ENCODE measurements around the gene ELMO2.

DNA sequence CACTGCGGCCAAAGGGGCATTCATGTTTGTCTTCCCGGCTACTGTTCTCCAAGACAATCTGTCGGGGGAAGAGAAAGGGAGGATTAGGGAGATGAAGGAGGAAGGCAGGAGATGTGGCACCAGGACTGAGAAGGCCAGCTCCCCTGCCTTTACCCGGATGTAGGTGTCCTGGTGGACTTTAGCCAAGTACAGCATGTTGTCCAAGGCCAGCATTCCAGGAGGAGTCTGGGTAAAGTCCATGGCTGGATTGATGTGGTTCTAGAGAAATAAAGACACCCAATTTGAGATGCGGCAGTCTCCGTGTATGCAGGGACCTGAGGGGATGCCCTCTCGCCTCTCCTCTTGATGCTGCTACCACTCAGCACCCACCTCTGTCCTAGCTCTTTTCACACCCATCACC, 32.0 kb downstream of the ELMO2 start:
- TF ChIP-seq, protein P1, sequence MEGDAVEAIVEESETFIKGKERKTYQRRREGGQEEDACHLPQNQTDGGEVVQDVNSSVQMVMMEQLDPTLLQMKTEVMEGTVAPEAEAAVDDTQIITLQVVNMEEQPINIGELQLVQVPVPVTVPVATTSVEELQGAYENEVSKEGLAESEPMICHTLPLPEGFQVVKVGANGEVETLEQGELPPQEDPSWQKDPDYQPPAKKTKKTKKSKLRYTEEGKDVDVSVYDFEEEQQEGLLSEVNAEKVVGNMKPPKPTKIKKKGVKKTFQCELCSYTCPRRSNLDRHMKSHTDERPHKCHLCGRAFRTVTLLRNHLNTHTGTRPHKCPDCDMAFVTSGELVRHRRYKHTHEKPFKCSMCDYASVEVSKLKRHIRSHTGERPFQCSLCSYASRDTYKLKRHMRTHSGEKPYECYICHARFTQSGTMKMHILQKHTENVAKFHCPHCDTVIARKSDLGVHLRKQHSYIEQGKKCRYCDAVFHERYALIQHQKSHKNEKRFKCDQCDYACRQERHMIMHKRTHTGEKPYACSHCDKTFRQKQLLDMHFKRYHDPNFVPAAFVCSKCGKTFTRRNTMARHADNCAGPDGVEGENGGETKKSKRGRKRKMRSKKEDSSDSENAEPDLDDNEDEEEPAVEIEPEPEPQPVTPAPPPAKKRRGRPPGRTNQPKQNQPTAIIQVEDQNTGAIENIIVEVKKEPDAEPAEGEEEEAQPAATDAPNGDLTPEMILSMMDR (IDR thresholded peaks at IDR 0.05), result no peak
- TF ChIP-seq POLR2A (IDR thresholded peaks at IDR 0.05), result no peak
